NCI-H128 (cell line): ENCODE results near the gene CDK14.

Source experiments
- DNase-seq: peaks from one replicate; lab custom pipeline; 2025; ENCODE audit not compliant: unreplicated experiment; lab: John Stamatoyannopoulos, UW

The CDK14 gene

GRCh38 chr7:90595801-90596670 is at the start of gene CDK14:
CDK14 (plus strand) TSS chr7:90596321; CDS start chr7:90596628, 307 bp downstream.
- no peak for DNase-seq

- no peak for DNase-seq
Observed at GRCh38 chr7:90551036-90551435, 45.1 kb upstream of the CDK14 start.

GRCh38 chr7:90552521-90552920 is 43.6 kb upstream of the CDK14 start:
- no peak for DNase-seq

- no peak for DNase-seq
Observed at GRCh38 chr7:90560730-90561129, 35.4 kb upstream of the CDK14 start.

GRCh38 chr7:90563286-90563685 is 32.8 kb upstream of the CDK14 start:
- no peak for DNase-seq

GRCh38 chr7:90564455-90564854 is 31.7 kb upstream of the CDK14 start:
- DNase-seq: no peak

- no peak for DNase-seq
Observed at GRCh38 chr7:90568213-90568612, 27.9 kb upstream of the CDK14 start.

GRCh38 chr7:90569368-90569767 is 26.8 kb upstream of the CDK14 start:
- no peak for DNase-seq

GRCh38 chr7:90570373-90570959 is 25.7 kb upstream of the CDK14 start:
- no peak for DNase-seq

- no peak for DNase-seq
Observed at GRCh38 chr7:90574146-90574819, 21.8 kb upstream of the CDK14 start.

- DNase-seq: no peak
Observed at GRCh38 chr7:90574820-90575187, 21.3 kb upstream of the CDK14 start.

- DNase-seq: no peak
Observed at GRCh38 chr7:90579181-90579688, 16.9 kb upstream of the CDK14 start.

GRCh38 chr7:90580051-90580450 is 16.1 kb upstream of the CDK14 start:
- DNase-seq: no peak

GRCh38 chr7:90582164-90582563 is 14.0 kb upstream of the CDK14 start:
- no peak for DNase-seq

GRCh38 chr7:90584378-90584777 is 11.7 kb upstream of the CDK14 start:
- DNase-seq: no peak

- DNase-seq: no peak
Observed at GRCh38 chr7:90586091-90586490, 10.0 kb upstream of the CDK14 start.

- DNase-seq: no peak
Observed at GRCh38 chr7:90587766-90588165, 8.4 kb upstream of the CDK14 start.

- DNase-seq: no peak
Observed at GRCh38 chr7:90592033-90592432, 4.1 kb upstream of the CDK14 start.

GRCh38 chr7:90593205-90593604 is 2.9 kb upstream of the CDK14 start:
- no peak for DNase-seq

GRCh38 chr7:90594751-90595317 is 1.3 kb upstream of the CDK14 start:
- no peak for DNase-seq

- no peak for DNase-seq
Observed at GRCh38 chr7:90595342-90595800, 750 bp upstream of the CDK14 start.
